Measurements from ENCODE around the gene SPATA9.
"Not testable (repeated sequence)": the region's sequence is repeated elsewhere in the genome, so short reads cannot be mapped to it uniquely, and the experiment has no call there.

SPATA9 gene

GRCh38 chr5:95715799-95716461, 33.1 kb upstream of the SPATA9 start:
- DNase-seq, result no peak

DNA sequence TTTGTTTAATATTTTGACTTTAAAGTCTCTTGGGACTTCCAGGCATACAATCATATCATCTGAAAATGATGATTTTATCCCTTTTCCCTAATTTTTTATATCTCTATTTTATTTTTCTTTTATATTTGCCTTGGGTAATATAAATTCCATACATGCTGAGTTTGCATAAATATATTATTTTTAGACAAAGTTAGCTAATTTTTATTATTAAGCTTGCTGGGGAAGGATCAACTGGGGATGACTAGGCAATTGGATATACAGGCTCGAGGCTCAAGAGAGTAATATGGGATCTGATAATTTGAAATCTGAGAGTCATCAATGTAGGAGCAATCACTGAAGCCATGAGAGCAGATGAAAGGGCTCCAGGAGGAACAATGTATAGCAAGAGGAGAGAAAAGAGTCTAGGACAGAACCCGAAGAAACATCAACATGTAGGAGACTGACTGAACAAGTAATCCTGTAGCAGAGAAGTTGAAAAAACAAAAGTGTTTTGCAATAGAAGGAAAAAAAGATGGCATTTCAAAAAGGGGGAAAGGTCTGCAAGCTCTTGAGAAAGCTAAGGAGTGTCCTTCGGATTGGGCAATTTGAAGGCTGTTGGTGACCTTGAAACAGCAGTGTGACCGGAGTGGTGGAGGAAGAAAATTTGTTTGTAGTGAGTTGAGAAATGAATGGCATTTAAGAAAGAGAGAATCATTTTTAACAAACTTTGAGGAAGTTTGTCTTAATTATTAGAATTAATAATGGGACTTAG, 31.3 kb upstream of the SPATA9 start:
- DNase-seq, result no peak

GRCh38 chr5:95713246-95713645, 30.5 kb upstream of the SPATA9 start:
- not testable (repeated sequence) for DNase-seq

GRCh38 chr5:95712347-95712958, 29.7 kb upstream of the SPATA9 start:
- peak; percentile 97 for DNase-seq

DNA sequence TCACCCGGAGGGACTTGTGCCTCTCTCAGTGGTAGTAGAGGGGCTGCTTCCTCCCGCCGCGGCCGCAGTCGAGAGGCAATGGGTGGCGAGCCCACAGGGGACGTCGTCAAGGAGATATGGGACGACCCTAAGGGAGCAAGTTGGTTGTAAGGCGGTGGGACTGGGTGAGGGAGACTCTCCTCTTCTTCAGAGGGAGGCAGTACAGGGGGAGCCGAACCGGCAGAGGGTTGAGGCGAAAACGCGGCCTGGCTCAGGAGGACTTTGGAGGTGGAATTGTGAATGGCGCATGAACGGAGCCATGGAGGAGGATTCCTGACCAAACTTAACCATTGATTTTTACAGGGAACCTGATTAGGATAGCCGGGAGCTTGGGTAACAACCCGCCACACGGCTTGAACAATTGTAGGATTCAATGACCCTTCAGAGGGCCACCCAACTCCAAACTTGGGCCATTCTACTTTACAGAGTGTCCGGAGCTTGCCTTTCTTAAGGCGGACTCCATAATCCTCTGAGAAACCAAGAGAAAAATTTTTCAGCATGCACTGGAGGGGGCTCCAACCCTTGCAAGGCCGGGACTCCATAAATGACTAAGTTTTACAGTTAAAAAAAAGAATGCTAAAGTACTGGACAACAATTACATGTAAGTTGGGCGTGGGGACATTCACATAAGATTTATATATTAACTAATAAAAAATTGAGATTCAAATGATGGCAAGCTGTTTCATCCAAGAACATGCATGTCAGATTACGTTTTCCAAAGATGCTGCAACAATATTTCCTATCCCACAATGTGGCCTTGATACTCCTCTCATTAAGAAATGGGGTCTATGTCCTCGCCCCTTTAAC, 28.9 kb upstream of the SPATA9 start:
- DNase-seq, result no peak

GRCh38 chr5:95710651-95711500, 28.1 kb upstream of the SPATA9 start:
- not testable (repeated sequence) for DNase-seq

DNA sequence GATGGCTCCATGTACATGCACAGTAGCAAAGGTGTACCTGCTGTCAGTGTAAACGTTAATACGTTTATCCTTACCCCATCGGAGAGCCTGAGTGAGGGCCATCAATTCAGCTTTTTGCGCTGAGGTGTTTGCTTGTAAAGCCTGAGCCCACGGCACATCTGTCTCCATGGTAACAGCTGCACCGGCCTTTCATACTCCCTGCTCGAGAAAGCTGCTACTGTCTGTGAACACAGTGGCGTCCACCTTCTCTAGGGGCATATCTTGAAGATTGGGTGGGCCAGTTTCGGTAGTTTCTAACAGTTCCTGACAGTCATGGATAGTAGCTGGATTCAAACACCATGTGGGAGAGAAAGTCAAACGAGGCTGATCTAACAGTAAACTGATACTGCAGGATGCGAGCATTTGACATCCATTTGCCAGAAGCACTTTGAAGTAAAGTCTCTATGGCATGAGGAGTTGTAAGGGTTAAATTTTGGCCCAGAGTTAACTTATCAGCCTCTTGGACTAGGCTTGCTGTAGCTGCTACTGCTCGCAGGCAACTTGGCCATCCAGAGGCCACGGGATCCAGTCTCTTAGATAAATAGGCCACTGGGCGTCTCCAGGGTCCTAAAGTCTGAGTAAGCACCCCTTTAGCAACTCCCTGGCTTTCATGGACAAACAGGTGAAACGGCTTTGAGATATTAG, 27.3 kb upstream of the SPATA9 start:
- DNase-seq, result peak; percentile 87

GRCh38 chr5:95708876-95709275, 26.1 kb upstream of the SPATA9 start:
- no peak for DNase-seq

- DNase-seq, result not testable (repeated sequence)
Observed at GRCh38 chr5:95707534-95708188, 24.9 kb upstream of the SPATA9 start.

GRCh38 chr5:95707055-95707454, 24.3 kb upstream of the SPATA9 start:
- no peak for DNase-seq

- not testable (repeated sequence) for DNase-seq
Observed at GRCh38 chr5:95706196-95706595, 23.4 kb upstream of the SPATA9 start.

DNA sequence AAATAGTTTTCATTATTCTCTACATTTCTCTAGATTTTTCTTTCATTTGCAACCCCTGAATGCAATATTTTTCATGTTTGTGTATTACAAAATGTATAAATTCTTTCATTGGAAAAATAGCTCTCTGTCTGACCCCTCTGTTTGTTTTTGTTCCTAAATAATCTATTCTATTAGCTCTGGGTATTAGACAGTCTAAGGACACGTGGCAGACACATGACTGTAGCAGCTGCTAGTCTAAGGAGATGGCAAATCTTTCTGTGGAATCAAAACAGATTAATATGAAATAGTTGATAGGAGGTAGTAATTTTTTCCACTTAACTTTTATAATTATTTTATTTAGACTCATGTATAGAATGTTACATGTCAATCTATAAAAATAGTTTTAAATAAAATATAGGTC, 21.4 kb upstream of the SPATA9 start:
- no peak for DNase-seq

DNA sequence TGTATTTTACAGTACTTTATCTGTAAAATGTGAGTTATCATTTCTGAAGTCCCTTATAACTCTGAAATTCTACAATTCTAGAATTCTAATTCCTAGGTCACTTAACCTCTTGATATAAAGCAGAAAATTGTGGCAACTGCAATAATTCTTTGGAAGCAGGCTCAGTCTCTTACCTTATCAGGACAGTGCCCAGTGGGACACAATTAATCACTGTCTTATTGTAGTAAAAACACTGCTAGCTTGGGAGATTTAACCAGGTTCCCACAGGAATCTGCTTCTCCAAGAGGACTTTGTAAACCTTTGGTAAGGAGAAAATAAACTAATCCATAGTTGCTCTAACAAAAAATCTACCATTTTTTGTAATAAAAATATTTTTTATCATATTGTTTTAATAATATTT, 18.3 kb upstream of the SPATA9 start:
- no peak for DNase-seq

DNA sequence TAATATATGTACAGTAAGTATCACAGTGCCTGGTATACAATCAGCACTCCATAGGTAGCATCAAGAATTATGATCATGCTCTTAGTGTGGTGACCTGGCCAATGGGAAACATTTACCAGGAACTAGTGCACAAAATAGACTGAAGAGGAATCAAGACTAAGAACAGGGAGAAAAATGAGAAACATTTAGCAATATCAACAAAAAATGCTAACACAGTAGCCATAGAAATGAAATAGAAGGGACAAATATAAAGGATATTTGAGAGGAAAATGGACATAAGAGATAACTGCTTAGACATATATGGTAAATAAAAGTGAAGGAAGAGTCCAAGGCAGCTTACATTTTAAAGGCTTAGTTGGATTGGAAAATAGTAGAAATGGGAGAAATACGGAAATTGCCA, 16.5 kb upstream of the SPATA9 start:
- DNase-seq, result no peak

DNA sequence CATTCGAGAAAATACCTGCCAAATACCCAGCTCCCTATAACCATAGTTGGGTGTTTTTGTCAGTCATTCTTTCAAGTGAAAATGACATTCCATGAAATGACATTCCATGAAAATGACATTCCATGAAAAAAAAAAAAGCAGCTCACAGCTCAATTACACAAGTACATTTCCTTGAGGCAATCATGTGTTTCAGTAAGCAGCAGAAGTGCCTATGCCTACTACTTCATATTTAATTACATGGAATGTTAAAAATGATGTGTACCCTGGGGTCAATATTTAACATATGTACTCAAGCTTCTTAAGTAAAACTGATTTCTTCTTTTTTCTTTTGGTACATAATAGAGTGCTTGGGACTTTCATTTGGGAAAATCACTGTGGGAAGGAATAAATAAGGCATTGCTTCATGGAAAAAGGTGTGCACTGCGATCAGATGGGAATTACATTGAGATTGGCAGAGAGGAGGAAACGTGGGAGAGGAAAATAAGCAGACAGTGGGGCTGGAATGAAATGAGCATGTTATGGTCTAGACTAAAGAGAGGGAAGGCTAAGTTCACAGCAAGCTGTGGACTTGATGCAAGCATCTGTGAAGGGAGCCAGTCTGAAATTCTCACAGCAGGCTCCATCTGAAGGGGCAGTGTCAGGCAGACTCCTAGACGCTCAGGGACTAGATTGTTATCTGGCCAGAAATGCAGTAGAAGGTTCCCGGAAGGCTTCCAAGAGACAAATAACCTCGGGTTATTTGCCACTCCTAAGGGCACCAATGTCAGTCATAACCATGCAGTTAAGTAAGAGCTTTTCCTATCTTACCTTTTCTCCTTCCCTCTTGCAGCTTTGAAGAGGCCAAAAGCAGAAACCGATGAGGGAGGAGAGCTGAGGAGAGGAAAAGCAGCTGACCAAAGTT, 15.2 kb upstream of the SPATA9 start:
- no peak for DNase-seq

DNA sequence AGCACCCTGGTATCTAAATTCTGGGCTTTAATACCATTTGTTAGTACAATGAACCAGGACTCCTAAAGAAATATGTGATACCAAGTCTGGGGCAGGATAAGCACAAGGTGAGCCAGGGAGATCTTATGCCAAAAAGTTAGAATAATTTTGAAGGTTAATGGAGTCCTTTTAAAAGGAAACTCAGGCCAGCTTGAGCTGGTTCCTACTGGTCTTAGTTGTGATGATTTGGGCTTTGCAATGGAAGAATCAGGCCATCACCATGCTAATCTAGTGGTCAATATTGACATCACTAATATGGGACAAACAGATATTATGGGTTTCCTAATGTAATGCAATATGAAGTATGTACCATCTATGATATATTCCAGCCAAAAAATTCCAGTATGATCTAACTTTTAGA, 7.5 kb upstream of the SPATA9 start:
- no peak for DNase-seq

DNA sequence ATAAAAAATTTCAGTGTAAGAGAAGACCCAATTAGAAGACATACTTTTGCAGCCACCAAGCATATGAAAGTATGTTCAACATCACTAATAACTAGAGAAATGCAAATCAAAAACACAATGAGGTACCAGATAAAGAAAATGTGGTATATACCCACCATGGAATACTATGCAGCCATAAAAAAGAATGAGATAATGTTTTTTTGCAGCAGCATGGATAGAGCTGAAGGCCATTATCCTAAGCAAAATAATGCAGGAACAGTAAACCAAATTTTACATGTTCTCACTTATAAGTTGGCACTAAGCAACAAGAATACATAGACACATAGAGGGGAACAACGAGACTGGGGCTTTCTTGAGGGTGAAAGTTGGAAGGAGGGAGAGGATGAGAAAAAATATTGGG, 6.9 kb upstream of the SPATA9 start:
- DNase-seq, result no peak

DNA sequence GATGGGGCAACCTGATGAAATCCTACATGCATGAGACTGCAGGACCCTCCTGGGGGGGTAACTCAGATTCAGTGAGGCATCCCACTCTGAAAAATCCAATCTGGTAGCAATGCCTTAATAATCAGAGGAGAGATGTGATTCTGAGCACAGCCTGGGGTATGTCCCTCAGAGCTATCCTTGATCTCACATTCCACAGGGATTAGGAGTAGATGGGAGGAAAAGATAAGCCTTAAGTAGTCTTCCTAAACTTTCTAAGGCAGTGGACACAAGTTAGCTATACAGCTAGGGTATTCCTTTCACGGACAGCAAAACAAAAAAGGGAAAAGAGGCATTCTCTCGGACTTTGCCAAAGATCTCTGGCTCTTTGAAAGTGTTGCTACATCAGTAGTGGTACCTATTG, 3.9 kb upstream of the SPATA9 start:
- no peak for DNase-seq

DNA sequence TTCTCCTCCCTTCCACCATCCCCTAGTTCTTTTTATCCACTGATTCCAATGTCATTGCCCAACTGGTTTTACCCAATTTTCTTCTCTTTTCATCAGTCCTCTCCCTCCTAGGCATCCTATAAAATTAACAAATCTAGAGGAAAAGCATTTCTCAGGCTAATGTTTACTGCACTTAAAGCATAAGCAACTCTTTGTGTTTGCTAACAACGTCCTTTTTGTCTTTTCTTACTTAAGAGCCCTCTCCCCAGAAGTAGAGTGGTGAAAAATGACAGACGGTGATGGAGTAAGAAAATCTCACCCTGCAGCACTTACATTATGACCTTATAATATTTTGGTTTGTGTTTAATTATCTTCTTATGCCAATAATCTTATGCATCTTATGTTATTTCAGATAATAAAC, 1.6 kb upstream of the SPATA9 start:
- DNase-seq, result no peak

DNA sequence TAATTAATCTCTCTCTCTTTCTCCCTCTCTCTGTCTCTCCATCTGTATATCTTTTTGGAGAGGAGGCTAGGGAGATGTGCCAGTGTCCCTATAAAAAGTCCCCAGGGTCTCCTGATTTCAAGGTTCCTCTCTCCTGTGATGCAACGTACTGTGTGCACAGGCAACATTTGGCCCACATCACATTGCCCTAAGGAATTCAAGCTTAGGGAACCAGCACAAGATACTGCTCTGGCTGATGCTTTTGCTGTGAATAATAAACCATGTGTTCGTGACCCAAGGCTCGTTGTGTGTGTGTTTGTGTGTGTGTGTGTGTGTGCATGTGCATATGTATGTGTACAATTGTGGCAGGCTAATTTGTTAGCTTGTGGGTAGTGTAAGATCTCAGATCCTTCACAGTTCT, 9.7 kb downstream of the SPATA9 start:
- DNase-seq, result no peak
